AG09309 (cell line): Measurements from ENCODE around the gene GTF2F2.

ENCODE experiments used
- DNase-seq: peaks from one replicate; pipeline ENCODE4 v3.0.0-alpha.2; 2010; ENCODE audit warnings: low read depth
- H3K4me3 ChIP-seq: 2 replicates; pipeline ENCODE4 v1.5.1; 2011; ENCODE audit warnings: mild to moderate bottlenecking, low read depth, low read length, moderate library complexity; ENCODE audit not compliant: control insufficient read depth
- CTCF ChIP-seq: IDR thresholded peaks from 2 replicates; pipeline ENCODE4 v1.5.1; 2011; ENCODE audit warnings: mild to moderate bottlenecking, low read depth, low read length, inconsistent platforms; ENCODE audit not compliant: insufficient read depth, control insufficient read depth; ENCODE audit errors: missing control alignments

The GTF2F2 gene

GRCh38 chr13:45198924-45199323 is 78.6 kb downstream of the GTF2F2 start:
- no peak for TF ChIP-seq CTCF
- no peak overlapping the region for H3K4me3 ChIP-seq
- DNase-seq: no peak

DNA sequence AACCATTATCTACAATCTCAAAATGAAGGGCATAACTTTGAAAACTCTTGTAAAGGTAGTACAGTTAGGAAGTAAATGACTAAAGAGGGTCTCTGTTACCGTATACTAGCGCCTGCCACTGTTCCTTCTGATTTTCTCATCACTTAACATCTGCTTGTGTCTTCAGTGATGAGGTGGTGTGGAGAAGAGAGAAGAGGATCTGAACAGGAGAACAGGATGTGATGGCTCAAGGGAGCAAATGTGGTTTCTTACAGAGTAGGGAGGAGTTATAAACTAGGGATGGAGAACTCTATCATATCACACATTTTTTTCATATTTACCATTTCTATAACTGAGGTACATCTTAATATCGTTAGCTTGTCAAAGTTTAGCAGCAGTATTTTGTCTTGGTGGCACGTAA is 79.4 kb downstream of the GTF2F2 start:
- no peak for TF ChIP-seq CTCF
- DNase-seq: no peak
- H3K4me3 ChIP-seq: no peak overlapping the region

GRCh38 chr13:45200701-45201232 is 80.5 kb downstream of the GTF2F2 start, which contains the start of gene KCTD4:
TSS of gene KCTD4 (minus strand) at chr13:45201045. CDS start at chr13:45194567, 6,478 bp downstream.
- TF ChIP-seq CTCF: no peak
- no peak within 1 kb of the TSS for H3K4me3 ChIP-seq
- no peak for DNase-seq

- TF ChIP-seq CTCF: no peak
- H3K4me3 ChIP-seq: no peak overlapping the region
- DNase-seq: no peak
Measured at GRCh38 chr13:45205124-45205523, 84.8 kb downstream of the GTF2F2 start.

DNA sequence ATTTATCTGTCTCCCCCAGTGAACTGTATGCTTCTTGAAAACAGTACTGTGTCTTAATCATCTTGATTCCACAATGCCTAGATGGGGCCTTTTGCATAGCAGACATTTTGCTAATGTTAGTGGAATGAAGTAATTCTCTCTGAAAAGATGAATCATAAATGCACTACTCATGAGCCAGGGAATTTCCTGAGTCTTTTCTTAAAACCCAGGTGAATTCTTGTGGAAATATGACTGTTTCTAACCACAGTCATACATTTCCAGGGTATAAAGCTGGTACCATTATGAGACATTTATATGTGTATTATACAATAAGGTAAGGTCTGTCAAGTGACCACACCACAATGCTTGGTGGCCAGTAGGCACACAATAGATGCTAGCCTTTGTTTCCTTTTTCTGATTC is 86.0 kb downstream of the GTF2F2 start:
- no peak for TF ChIP-seq CTCF
- DNase-seq: peak; percentile 77
- H3K4me3 ChIP-seq: no peak overlapping the region

DNA sequence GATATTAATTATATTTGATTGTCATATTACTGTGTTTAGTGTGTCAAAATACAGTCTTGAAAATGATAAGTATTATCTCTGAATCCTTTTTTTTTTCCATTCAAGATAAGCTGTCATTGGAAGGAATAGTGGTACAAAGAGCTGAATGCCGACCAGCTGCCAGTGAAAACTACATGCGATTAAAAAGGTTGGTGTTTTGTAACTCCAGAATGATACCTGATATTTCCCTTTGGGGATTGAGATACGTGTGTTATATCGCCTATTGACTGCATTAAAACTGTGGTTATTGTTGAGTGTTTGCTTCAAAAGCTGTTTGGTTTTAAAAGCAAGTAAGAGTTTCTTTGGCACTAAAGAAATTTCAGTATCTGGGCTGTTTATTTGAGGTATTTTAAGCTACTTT is 87.0 kb downstream of the GTF2F2 start:
- no peak for TF ChIP-seq CTCF
- no peak overlapping the region for H3K4me3 ChIP-seq
- DNase-seq: no peak

- no peak for TF ChIP-seq CTCF
- DNase-seq: no peak
- no peak overlapping the region for H3K4me3 ChIP-seq
Measured at GRCh38 chr13:45208132-45208531, 87.8 kb downstream of the GTF2F2 start.
